ENCODE measurements around the gene CTSW.

- TF ChIP-seq SUZ12 (IDR thresholded peaks at IDR 0.05; ENCODE audit: extremely low read depth, insufficient read depth, insufficient read length), result no peak
- no peak for TF ChIP-seq ZNF274 (IDR thresholded peaks at IDR 0.05; ENCODE audit: low read depth, low read length)
- no peak for TF ChIP-seq YY1 (IDR thresholded peaks at IDR 0.05; ENCODE audit: insufficient read depth, insufficient read length)
Observed at GRCh38 chr11:65863889-65864705, 15.5 kb upstream of the CTSW start.

Data from NT2/D1 (cell line).